Measurements from ENCODE around the gene EVX1. TPM values are rescaled to one million over a fixed set of nuclear protein-coding genes. Genes with fewer than 3 reads are reported as not detected.

The EVX1 gene
- total RNA-seq, 1 donor from 2014 or later: not detected

GRCh38 chr7:27204851-27205322 is 37.7 kb upstream of the EVX1 start:
- intact Hi-C loops (cut with micrococcal nuclease): no loop called here

- intact Hi-C loops (cut with micrococcal nuclease): loop anchor here (2.0 kb wide), 1 partner anchor 17 kb away; no protein-coding TSS in a partner anchor
Measured at GRCh38 chr7:27205325-27206280, 37.0 kb upstream of the EVX1 start.

- intact Hi-C loops (cut with micrococcal nuclease): loop anchor here (2.0 kb wide), 1 partner anchor 19 kb away; no protein-coding TSS in a partner anchor
Measured at GRCh38 chr7:27207348-27207985, 35.1 kb upstream of the EVX1 start.

GRCh38 chr7:27208998-27209397 is 33.6 kb upstream of the EVX1 start:
- intact Hi-C loops (cut with micrococcal nuclease): no loop called here

GRCh38 chr7:27209933-27210440 is 32.6 kb upstream of the EVX1 start:
- intact Hi-C loops (cut with micrococcal nuclease): loop anchor here (1.0 kb wide), 3 partner anchors 366 to 810 kb away; no protein-coding TSS in a partner anchor

- intact Hi-C loops (cut with micrococcal nuclease): loop anchor here (1.0 kb wide), 3 partner anchors 366 to 810 kb away; no protein-coding TSS in a partner anchor
Measured at GRCh38 chr7:27210441-27211083, 32.0 kb upstream of the EVX1 start.

GRCh38 chr7:27211084-27211446 is 31.5 kb upstream of the EVX1 start:
- intact Hi-C loops (cut with micrococcal nuclease): no loop called here

GRCh38 chr7:27211764-27212204 is 30.8 kb upstream of the EVX1 start:
- intact Hi-C loops (cut with micrococcal nuclease): no loop called here

GRCh38 chr7:27212497-27213432 is 29.8 kb upstream of the EVX1 start:
- intact Hi-C loops (cut with micrococcal nuclease): no loop called here

GRCh38 chr7:27213433-27214238 is 29.0 kb upstream of the EVX1 start:
- intact Hi-C loops (cut with micrococcal nuclease): no loop called here

- intact Hi-C loops (cut with micrococcal nuclease): no loop called here
Measured at GRCh38 chr7:27214239-27214950, 28.2 kb upstream of the EVX1 start.

- intact Hi-C loops (cut with micrococcal nuclease): no loop called here
Measured at GRCh38 chr7:27215356-27215755, 27.2 kb upstream of the EVX1 start.

- intact Hi-C loops (cut with micrococcal nuclease): no loop called here
Measured at GRCh38 chr7:27217951-27218350, 24.7 kb upstream of the EVX1 start.

GRCh38 chr7:27219821-27220220 is 22.8 kb upstream of the EVX1 start:
- intact Hi-C loops (cut with micrococcal nuclease): no loop called here

GRCh38 chr7:27220440-27220955 is 22.1 kb upstream of the EVX1 start:
- intact Hi-C loops (cut with micrococcal nuclease): no loop called here

- intact Hi-C loops (cut with micrococcal nuclease): no loop called here
Measured at GRCh38 chr7:27221201-27221797, 21.3 kb upstream of the EVX1 start.

GRCh38 chr7:27223941-27224575 is 18.5 kb upstream of the EVX1 start:
- intact Hi-C loops (cut with micrococcal nuclease): no loop called here

All from T-helper 1 cell treated with Interleukin-12 subunit alpha and Interleukin-12 subunit beta and Interleukin-4 antibody, amounts not matched to agents 30 ng/mL and 1 ng/mL, for 36 hours (primary cell).